Osteoblast (primary cell): Measurements from ENCODE around the gene SEC24B. TPM values are rescaled to one million over a fixed set of nuclear protein-coding genes. Genes with fewer than 3 reads are reported as not detected.

ENCODE experiments used
- DNase-seq: peaks from one replicate; pipeline ENCODE4 v3.0.0; 2011; ENCODE audit warnings: low spot score, mixed read lengths; ENCODE audit not compliant: insufficient read length; ENCODE audit errors: missing footprints
- H2AFZ ChIP-seq: 2 replicates; pipeline ENCODE4 v1.6.0; 2011; ENCODE audit warnings: mild to moderate bottlenecking, low read length
- H3K27ac ChIP-seq: 2 replicates; pipeline ENCODE4 v1.5.1; 2011; ENCODE audit warnings: mild to moderate bottlenecking, low read depth, low read length, moderate library complexity
- H3K27me3 ChIP-seq: 2 replicates; pipeline ENCODE4 v1.6.0; 2012; ENCODE audit warnings: mild to moderate bottlenecking, control low read depth, inconsistent platforms, low read length, moderate library complexity; ENCODE audit not compliant: insufficient read depth
- H3K36me3 ChIP-seq: 2 replicates; pipeline ENCODE4 v1.5.1; 2011; ENCODE audit warnings: mild to moderate bottlenecking, low read length, control low read depth, moderate library complexity; ENCODE audit not compliant: insufficient read depth
- H3K4me1 ChIP-seq: 2 replicates; pipeline ENCODE4 v1.5.1; 2011; ENCODE audit warnings: mild to moderate bottlenecking, low read length, control low read depth, moderate library complexity; ENCODE audit not compliant: insufficient read depth
- H3K4me2 ChIP-seq: 2 replicates; pipeline ENCODE4 v1.6.0; 2011; ENCODE audit warnings: mild to moderate bottlenecking, low read length; ENCODE audit not compliant: insufficient read depth
- H3K4me3 ChIP-seq: fragments of 200-600 bp; sonication (generic); 3 replicates; pipeline ENCODE4 v1.5.1; 2012; ENCODE audit warnings: mild to moderate bottlenecking, low read length, inconsistent platforms; ENCODE audit not compliant: insufficient read depth
- H3K79me2 ChIP-seq: 2 replicates; pipeline ENCODE4 v1.6.0; 2012; ENCODE audit warnings: mild to moderate bottlenecking, low read length, control low read depth, inconsistent platforms; ENCODE audit not compliant: insufficient read depth
- H3K9me3 ChIP-seq: 2 replicates; pipeline ENCODE4 v1.5.1; 2011; ENCODE audit warnings: low read depth, low read length, control low read depth
- H4K20me1 ChIP-seq: 2 replicates; pipeline ENCODE4 v1.6.0; 2012; ENCODE audit warnings: mild to moderate bottlenecking, low read length, control low read depth; ENCODE audit not compliant: insufficient read depth
- CTCF ChIP-seq: IDR thresholded peaks from 2 replicates; pipeline ENCODE4 v1.5.1; 2011; ENCODE audit warnings: mild to moderate bottlenecking, low read depth, low read length, moderate library complexity; ENCODE audit errors: extremely low read depth
- total RNA-seq: library from RNA; depleted of rRNA; stranded (reverse); fragments of >200 nt; gene quantifications from 2 replicates; pipeline ENCODE4 v1.2.3, GENCODE V29; 2012

The SEC24B gene
- total RNA-seq, 1 donor, result 18.1 TPM

GRCh38 chr4:109390115-109390768 lies 43.4 kb upstream of the SEC24B start:
- H3K4me3 ChIP-seq, result no peak overlapping the region

GRCh38 chr4:109395694-109396093 lies 37.9 kb upstream of the SEC24B start:
- no peaks in the 10 kb centered on the region for H3K4me1 ChIP-seq
- no peaks in the 10 kb centered on the region for H4K20me1 ChIP-seq
- no peak overlapping the region for H3K4me3 ChIP-seq
- no peak for DNase-seq
- H2AFZ ChIP-seq, result no peak overlapping the region
- no peak overlapping the region for H3K27ac ChIP-seq
- H3K9me3 ChIP-seq, result no peaks in the 10 kb centered on the region
- no peaks in the 10 kb centered on the region for H3K79me2 ChIP-seq
- no peak for TF ChIP-seq CTCF
- no peaks in the 10 kb centered on the region for H3K36me3 ChIP-seq
- no peaks in the 10 kb centered on the region for H3K27me3 ChIP-seq
- no peak overlapping the region for H3K4me2 ChIP-seq

More at GRCh38 chr4:109390115-109390768, 43.4 kb upstream of the SEC24B start:
- H3K27ac ChIP-seq, result no peak overlapping the region
- no peak overlapping the region for H2AFZ ChIP-seq
- H4K20me1 ChIP-seq, result no peaks in the 10 kb centered on the region
- H3K36me3 ChIP-seq, result no peaks in the 10 kb centered on the region
- no peak overlapping the region for H3K4me2 ChIP-seq
- H3K79me2 ChIP-seq, result no peaks in the 10 kb centered on the region
- DNase-seq, result no peak
- H3K9me3 ChIP-seq, result no peaks in the 10 kb centered on the region
- H3K4me1 ChIP-seq, result no peaks in the 10 kb centered on the region
- H3K27me3 ChIP-seq, result peaks cover 3% of the 10 kb centered on the region
- TF ChIP-seq CTCF, result no peak

- H3K4me2 ChIP-seq, result no peak overlapping the region
- no peaks in the 10 kb centered on the region for H3K36me3 ChIP-seq
- no peaks in the 10 kb centered on the region for H4K20me1 ChIP-seq
- H3K4me3 ChIP-seq, result no peak overlapping the region
- H3K27me3 ChIP-seq, result no peaks in the 10 kb centered on the region
- H3K79me2 ChIP-seq, result no peaks in the 10 kb centered on the region
- DNase-seq, result no peak
- no peaks in the 10 kb centered on the region for H3K9me3 ChIP-seq
- TF ChIP-seq CTCF, result no peak
- H3K4me1 ChIP-seq, result no peaks in the 10 kb centered on the region
- H2AFZ ChIP-seq, result no peak overlapping the region
- H3K27ac ChIP-seq, result no peak overlapping the region
These were observed 34.7 kb upstream of the SEC24B start for GRCh38 chr4:109398928-109399327.

GRCh38 chr4:109406337-109406931 lies 27.2 kb upstream of the SEC24B start:
- no peaks in the 10 kb centered on the region for H3K9me3 ChIP-seq
- no peaks in the 10 kb centered on the region for H4K20me1 ChIP-seq
- H3K27ac ChIP-seq, result no peak overlapping the region
- no peak overlapping the region for H2AFZ ChIP-seq
- TF ChIP-seq CTCF, result peak; percentile 71
- no peaks in the 10 kb centered on the region for H3K27me3 ChIP-seq
- H3K4me1 ChIP-seq, result no peaks in the 10 kb centered on the region
- no peaks in the 10 kb centered on the region for H3K36me3 ChIP-seq
- no peaks in the 10 kb centered on the region for H3K79me2 ChIP-seq
- H3K4me2 ChIP-seq, result no peak overlapping the region
- DNase-seq, result no peak
- no peak overlapping the region for H3K4me3 ChIP-seq
